Measurements from ENCODE around the gene SP140L. TPM values are rescaled to one million over a fixed set of nuclear protein-coding genes. Genes with fewer than 3 reads are reported as not detected.

Gene SP140L
- total RNA-seq, 1 donor from 2014 or later = 27.2 TPM

DNA sequence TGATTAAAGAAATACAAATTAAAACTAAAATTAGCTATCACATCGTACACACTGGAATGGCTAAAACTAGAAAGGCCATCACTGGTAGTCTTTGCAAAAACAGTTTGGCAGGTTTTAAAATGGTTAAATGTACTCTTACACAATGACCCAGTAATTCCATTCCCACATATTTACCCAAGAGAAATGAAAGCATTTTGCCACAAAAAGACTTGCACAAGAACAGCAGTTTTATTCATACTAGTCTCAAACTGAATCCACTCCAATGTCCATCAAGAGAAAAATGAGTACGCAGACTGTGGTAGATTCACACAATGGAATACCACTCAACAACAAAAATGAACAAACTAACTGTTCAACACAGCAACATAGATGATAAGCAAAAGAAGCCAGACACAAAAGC is 29.1 kb downstream of the SP140L start:
- Histone ChIP-seq H3K27me3 (no peaks in the 10 kb centered on the region), H3K36me3 (peaks cover 22% of the 10 kb centered on the region), H3K4me1 (no peaks in the 10 kb centered on the region), H3K27ac (no peak overlapping the region), H3K9me3 (no peaks in the 10 kb centered on the region), H3K4me3 (no peak overlapping the region)
- no peak for DNase-seq
- intact Hi-C loops (cut with DNase I) = no loop called here
- ATAC-seq = no peak
- TF ChIP-seq CTCF (IDR thresholded peaks at IDR 0.05) = no peak

DNA sequence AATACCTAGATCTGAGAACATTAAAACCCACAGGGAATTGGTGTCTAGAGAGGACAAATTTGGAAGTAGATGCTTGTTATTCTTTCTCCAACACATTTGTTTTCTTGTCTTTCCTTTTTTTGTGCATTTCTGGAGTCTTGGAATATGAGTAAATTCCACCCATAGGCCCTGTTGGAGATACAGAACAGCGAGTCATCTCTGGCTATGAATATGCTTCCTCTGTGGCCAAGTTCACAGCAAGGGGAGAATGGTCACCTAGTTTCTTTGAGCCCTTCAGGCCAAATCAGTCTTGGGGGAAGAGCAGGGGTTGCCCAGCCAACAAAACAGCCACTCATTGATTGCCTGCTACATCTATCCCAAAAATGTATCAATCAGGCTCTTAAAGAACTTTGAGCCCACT is 31.3 kb downstream of the SP140L start:
- ATAC-seq (no peak), DNase-seq (no peak)
- Histone ChIP-seq H3K4me3 (no peak overlapping the region), H3K36me3 (peaks cover 27% of the 10 kb centered on the region), H3K9me3 (no peaks in the 10 kb centered on the region), H3K27me3 (no peaks in the 10 kb centered on the region), H3K4me1 (no peaks in the 10 kb centered on the region), H3K27ac (no peak overlapping the region)
- TF ChIP-seq CTCF (IDR thresholded peaks at IDR 0.05) = no peak
- intact Hi-C loops (cut with DNase I) = no loop called here

GRCh38 chr2:230360028-230360427 is 33.0 kb downstream of the SP140L start:
- Histone ChIP-seq H3K36me3 (peaks cover 27% of the 10 kb centered on the region), H3K4me1 (no peaks in the 10 kb centered on the region), H3K27me3 (no peaks in the 10 kb centered on the region), H3K27ac (no peak overlapping the region), H3K9me3 (no peaks in the 10 kb centered on the region), H3K4me3 (no peak overlapping the region)
- ATAC-seq (no peak), DNase-seq (no peak)
- TF ChIP-seq CTCF (IDR thresholded peaks at IDR 0.05) = no peak
- intact Hi-C loops (cut with DNase I) = no loop called here

DNA sequence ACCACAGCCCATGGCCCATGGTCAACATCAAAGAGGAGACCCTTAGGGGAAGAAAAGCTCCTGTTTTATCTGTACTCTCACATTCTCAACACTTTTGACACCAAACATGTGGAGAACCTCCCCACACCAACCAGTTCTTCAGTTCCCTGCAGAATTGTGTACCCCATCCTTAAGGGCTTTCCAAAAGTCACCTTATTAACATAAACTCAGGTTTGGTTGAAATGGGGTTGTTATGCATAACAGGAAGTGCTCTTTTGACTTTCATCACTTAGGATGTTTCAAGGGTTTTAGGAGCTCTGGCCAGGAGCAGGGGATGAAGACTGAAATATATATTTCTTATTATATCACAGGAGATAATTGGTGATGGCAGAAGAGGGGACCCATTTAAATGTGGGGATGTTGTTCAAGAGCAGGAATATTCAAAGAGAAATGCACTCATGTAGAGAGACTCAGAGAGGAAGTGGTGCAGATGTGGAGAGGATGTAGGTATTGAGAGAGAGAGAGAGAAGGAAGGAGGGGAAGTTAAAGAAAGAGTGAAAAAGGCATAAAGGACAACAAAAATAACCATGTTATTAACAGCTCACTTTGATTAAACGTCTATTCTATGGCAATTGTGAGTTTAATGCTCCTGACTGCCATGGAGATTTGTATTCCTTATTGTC is 35.2 kb downstream of the SP140L start:
- Histone ChIP-seq H3K36me3 (peaks cover 27% of the 10 kb centered on the region), H3K9me3 (no peaks in the 10 kb centered on the region), H3K4me3 (no peak overlapping the region), H3K27ac (no peak overlapping the region), H3K27me3 (no peaks in the 10 kb centered on the region), H3K4me1 (no peaks in the 10 kb centered on the region)
- no peak for TF ChIP-seq CTCF (IDR thresholded peaks at IDR 0.05)
- ATAC-seq = no peak
- intact Hi-C loops (cut with DNase I) = no loop called here
- DNase-seq = no peak

GRCh38 chr2:230382108-230382507 is 55.1 kb downstream of the SP140L start:
- Histone ChIP-seq H3K9me3 (no peaks in the 10 kb centered on the region), H3K27me3 (no peaks in the 10 kb centered on the region), H3K4me1 (no peaks in the 10 kb centered on the region), H3K36me3 (peaks cover 15% of the 10 kb centered on the region), H3K27ac (no peak overlapping the region), H3K4me3 (no peak overlapping the region)
- intact Hi-C loops (cut with DNase I) = no loop called here
- TF ChIP-seq CTCF (IDR thresholded peaks at IDR 0.05) = no peak
- ATAC-seq = no peak
- DNase-seq = no peak

GRCh38 chr2:230383453-230383852 is 56.5 kb downstream of the SP140L start:
- H3K4me3 ChIP-seq = no peak overlapping the region
- H3K27me3 ChIP-seq = no peaks in the 10 kb centered on the region
- H3K36me3 ChIP-seq = peaks cover 17% of the 10 kb centered on the region
- DNase-seq (no peak), ATAC-seq (no peak)
- H3K27ac ChIP-seq = no peak overlapping the region
- intact Hi-C loops (cut with DNase I) = no loop called here
- TF ChIP-seq CTCF (IDR thresholded peaks at IDR 0.05) = no peak
- H3K4me1 ChIP-seq = no peaks in the 10 kb centered on the region
- no peaks in the 10 kb centered on the region for H3K9me3 ChIP-seq
